HepG2 (cell line): ENCODE results near the gene PRKCZ. TPM values are rescaled to one million over a fixed set of nuclear protein-coding genes. Genes with fewer than 3 reads are reported as not detected.

ENCODE experiments used
- CCAR2 ChIP-seq: fragments of 200-400 bp; formaldehyde crosslinking; optimal IDR thresholded peaks from 2 replicates; pipeline ENCODE3; 2018; ENCODE audit warnings: low read depth, mild to moderate bottlenecking, low read length, moderate library complexity
- HMGXB4 ChIP-seq, 2 experiments: sonication (generic) in 1 of 2; formaldehyde crosslinking in 1 of 2; IDR thresholded peaks; 2 replicates each; pipeline versions ENCODE4 v1.4.0 to v1.6.1; 2018 to 2020; ENCODE audit warnings: missing genetic modification reagents in 2 of 2, borderline replicate concordance in 1 of 2, low read depth in 1 of 2, mild to moderate bottlenecking in 1 of 2, missing biosample characterization in 1 of 2
- MYC ChIP-seq: sonication (generic); formaldehyde crosslinking; IDR thresholded peaks from 2 replicates; pipeline ENCODE4 v1.9.0; 2021; ENCODE audit warnings: missing genetic modification reagents, borderline replicate concordance
- NFKBIZ ChIP-seq: IDR thresholded peaks from 2 replicates; pipeline ENCODE4 v1.6.1; 2018; ENCODE audit warnings: missing genetic modification reagents, missing compliant biosample characterization
- RARG ChIP-seq: sonication (generic); formaldehyde crosslinking; IDR thresholded peaks from 2 replicates; pipeline ENCODE4 v1.4.0; 2020; ENCODE audit warnings: low read depth, mild to moderate bottlenecking, missing genetic modification reagents
- SP4 ChIP-seq: sonication (generic); formaldehyde crosslinking; IDR thresholded peaks from 2 replicates; pipeline ENCODE4 v1.8.1; 2023; ENCODE audit warnings: mild to moderate bottlenecking, missing genetic modification reagents
- ZBTB39 ChIP-seq: sonication (generic); formaldehyde crosslinking; IDR thresholded peaks from 2 replicates; pipeline ENCODE4 v1.5.0; 2020; ENCODE audit warnings: missing genetic modification reagents
- ZFX ChIP-seq: sonication (generic); formaldehyde crosslinking; IDR thresholded peaks from 2 replicates; pipeline ENCODE4 v1.4.0; 2020; ENCODE audit warnings: mild to moderate bottlenecking, low read depth, missing genetic modification reagents, moderate library complexity
- ZNF407 ChIP-seq: sonication (generic); formaldehyde crosslinking; IDR thresholded peaks from one replicate; pipeline ENCODE4 v1.5.1; 2020; ENCODE audit warnings: mild to moderate bottlenecking, missing genetic modification reagents; ENCODE audit errors: not compliant biosample characterization
- ZNF574 ChIP-seq: sonication (generic); formaldehyde crosslinking; IDR thresholded peaks from 2 replicates; pipeline ENCODE4 v1.4.0; 2020; ENCODE audit warnings: missing genetic modification reagents
- ZNF768 ChIP-seq: sonication (generic); formaldehyde crosslinking; IDR thresholded peaks from 2 replicates; pipeline ENCODE4 v1.4.0; 2020; ENCODE audit warnings: missing genetic modification reagents
- polyA plus RNA-seq, 8 experiments: library from polyadenylated mRNA; depleted of rRNA in 3 of 8; stranded (reverse) in 7 of 8; unstranded in 1 of 8; fragments of >200 nt; fragmentation: Illumina TruSeq in 4 of 8; extraction: Trizol in 4 of 8; gene quantifications; 2 replicates each; pipeline versions ENCODE4 v1.2.1 to v1.2.3, GENCODE V29; 2011 to 2016; ENCODE audit warnings: low read depth in 4 of 8, missing spikeins in 1 of 8, mixed read lengths in 1 of 8; ENCODE audit not compliant: insufficient read depth in 1 of 8
- total RNA-seq, 5 experiments: library from RNA; depleted of rRNA; stranded (reverse); fragments of >200 nt; fragmentation: Illumina TruSeq; extraction: Trizol; gene quantifications; 2 replicates each; pipeline ENCODE4 v1.2.3, GENCODE V29; 2016; ENCODE audit warnings: low read depth in 1 of 5

The PRKCZ gene
- total and polyA plus RNA-seq, 2 of the 13 experiments (the other 11 are each of a cell fraction or from before 2014, with no cell fraction given), result 34.7 to 85.2 TPM

- no peak for TF ChIP-seq ZNF407
- no peak for TF ChIP-seq ZBTB39 (CRISPR knock-in tag)
- peak; percentile 27; the same call in 1 of the 2 replicates for TF ChIP-seq ZNF768
- TF ChIP-seq SP4 (CRISPR knock-in tag), result peak; percentile 60; the same call in 1 of the 2 replicates
- TF ChIP-seq HMGXB4 (CRISPR knock-in tag; IDR thresholded peaks at IDR 0.05; ENCODE audit: borderline replicate concordance in 1 of 2, low read depth in 1 of 2), result 0 out of 4 replicates have a peak, but pooled peaks of 1 of the 2 experiments have one; percentile 39
- no peak for TF ChIP-seq NFKBIZ (CRISPR knock-in tag)
- TF ChIP-seq ZFX (CRISPR knock-in tag), result peak; percentile 47
- no peak for TF ChIP-seq CCAR2
- 0 out of 2 replicates have a peak, but pooled peaks have one; percentile 19 for TF ChIP-seq MYC
- no peak for TF ChIP-seq RARG (CRISPR knock-in tag)
- 0 out of 2 replicates have a peak, but pooled peaks have one; percentile 22 for TF ChIP-seq ZNF574
Measured at GRCh38 chr1:2229037-2229864, 179.0 kb downstream of the PRKCZ start (continued).
